ENCODE measurements around the gene CEACAM1.
"Not testable (repeated sequence)": the region's sequence is repeated elsewhere in the genome, so short reads cannot be mapped to it uniquely, and the experiment has no call there.

The CEACAM1 gene

DNA sequence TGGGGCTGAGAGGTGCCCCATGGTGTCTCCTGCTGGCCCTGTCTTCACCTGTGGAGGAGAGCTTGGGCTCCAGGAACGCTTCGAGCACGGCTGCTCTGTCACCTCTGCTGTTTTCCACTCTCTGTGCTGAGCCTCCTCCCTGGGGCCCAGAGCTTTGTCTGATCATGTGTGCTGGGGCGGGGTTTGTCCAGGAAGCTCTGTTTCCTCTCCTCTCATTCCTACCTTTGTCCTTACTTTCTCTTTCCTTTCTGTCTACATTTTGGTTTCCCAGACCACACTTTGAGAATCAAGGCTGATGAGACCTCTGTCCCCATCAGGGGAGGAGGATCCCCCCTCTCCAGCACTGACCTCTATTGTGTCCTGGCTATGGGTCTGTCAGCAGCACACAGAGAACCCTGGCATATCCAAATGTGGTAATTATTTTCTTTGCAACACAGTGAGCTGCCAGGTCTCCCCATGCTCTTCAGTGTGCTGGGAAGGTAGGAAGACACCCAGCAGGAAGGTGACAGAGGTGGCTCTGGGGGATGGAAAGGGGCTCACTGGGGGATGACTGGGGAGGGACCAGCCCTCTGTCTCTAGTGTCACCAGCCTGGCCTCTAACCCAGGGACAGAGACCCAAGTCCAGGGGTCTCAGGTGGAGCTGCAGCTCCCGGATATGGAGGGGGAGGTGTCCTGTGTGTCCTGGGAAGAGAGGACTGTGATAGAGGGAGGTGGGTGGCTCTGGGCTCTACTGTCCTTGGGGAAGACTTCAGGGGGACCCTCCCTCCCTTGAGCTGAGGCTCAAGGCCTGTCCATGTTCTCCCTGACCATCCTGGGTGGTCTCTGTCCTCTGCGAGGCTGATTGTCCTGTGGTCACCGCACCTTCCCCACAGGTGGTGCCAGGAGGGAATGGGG is at the start of gene CEACAM1:
CEACAM1 (minus strand) TSS at position 128 of the 894 bp plus-strand sequence; CDS start at position 21, 107 bp downstream.
- FAIRE-seq (peak; percentile 84), DNase-seq (ENCODE audit: extremely low spot score, insufficient read length, low read depth) (peak; percentile 35)

- DNase-seq (ENCODE audit: extremely low spot score, insufficient read length, low read depth) = no peak
- no peak for FAIRE-seq
Measured at GRCh38 chr19:42577016-42577415, 48.7 kb upstream of the CEACAM1 start.

DNA sequence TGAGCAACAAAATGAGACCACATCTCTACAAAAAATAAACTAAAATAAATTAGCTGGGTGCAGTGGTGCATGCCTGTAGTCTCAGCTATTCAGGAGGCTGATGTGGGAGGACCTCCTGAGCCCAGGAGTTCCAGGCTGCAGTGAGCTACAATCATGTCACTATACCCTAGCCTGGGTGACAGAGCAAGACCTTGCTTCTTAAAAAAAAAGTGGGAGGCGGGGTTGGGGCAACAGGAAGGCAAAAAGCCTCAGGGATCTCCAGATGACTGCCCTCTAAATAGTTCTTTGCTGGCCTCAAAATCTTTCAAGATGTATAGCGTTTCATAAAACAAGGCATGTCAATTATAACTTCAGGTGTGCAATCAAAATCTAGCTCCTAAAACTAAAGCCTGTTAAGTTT is 48.0 kb upstream of the CEACAM1 start:
- no peak for FAIRE-seq

GRCh38 chr19:42573642-42574041 is 45.4 kb upstream of the CEACAM1 start:
- DNase-seq (ENCODE audit: extremely low spot score, insufficient read length, low read depth) (no peak), FAIRE-seq (no peak)

More for the DNA sequence above, 48.0 kb upstream of the CEACAM1 start:
- DNase-seq (ENCODE audit: extremely low spot score, insufficient read length, low read depth) = no peak

- DNase-seq (ENCODE audit: extremely low spot score, insufficient read length, low read depth) (no peak), FAIRE-seq (no peak)
Measured at GRCh38 chr19:42571116-42571515, 42.8 kb upstream of the CEACAM1 start.

DNA sequence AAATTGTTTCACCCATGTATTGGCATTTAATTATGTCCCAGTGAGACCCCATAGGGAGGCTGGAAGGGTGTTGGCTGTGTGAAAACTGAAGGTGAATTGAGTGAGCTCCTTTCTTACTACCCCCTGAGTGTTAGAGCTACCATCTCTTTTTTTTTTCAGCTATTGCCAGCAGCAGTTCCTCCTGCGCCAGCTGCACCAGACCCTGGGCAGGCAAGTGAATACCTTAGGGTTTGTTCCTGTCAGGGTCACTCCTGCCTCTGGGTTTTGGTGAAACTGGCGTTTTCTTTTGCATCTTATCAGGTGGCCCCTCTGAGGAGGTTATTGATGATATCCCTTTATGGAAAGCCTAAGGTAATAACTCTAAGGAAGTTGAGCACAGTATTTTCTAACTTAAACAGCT is 40.9 kb upstream of the CEACAM1 start:
- DNase-seq (ENCODE audit: extremely low spot score, insufficient read length, low read depth) = no peak
- no peak for FAIRE-seq

- FAIRE-seq (no peak), DNase-seq (ENCODE audit: extremely low spot score, insufficient read length, low read depth) (no peak)
Measured at GRCh38 chr19:42568006-42568405, 39.7 kb upstream of the CEACAM1 start.

DNA sequence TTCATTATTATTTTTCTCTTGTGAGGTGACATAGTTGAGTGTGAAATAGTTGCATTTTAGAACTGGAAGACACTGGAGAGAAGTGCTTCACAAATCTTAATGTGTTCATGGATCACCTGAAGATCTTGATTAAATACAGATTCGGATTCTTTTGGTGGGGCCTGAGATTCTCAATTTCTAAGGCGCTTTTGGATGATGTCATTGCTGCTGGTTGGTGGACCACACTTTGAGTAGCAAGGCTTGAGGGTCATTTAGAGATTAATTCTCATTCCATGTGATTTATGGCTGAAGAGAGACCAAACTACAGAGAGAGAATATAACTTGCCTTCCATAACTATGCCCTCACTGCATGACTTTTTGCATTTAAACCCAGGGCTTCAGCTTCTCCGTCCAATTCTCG is 39.3 kb upstream of the CEACAM1 start:
- DNase-seq (ENCODE audit: extremely low spot score, insufficient read length, low read depth) (no peak), FAIRE-seq (no peak)

- DNase-seq (ENCODE audit: extremely low spot score, insufficient read length, low read depth) = peak; percentile 36
Measured at GRCh38 chr19:42563352-42564210, 35.3 kb upstream of the CEACAM1 start.

GRCh38 chr19:42561512-42561911 is 33.2 kb upstream of the CEACAM1 start:
- DNase-seq (ENCODE audit: extremely low spot score, insufficient read length, low read depth) (no peak), FAIRE-seq (no peak)

More at GRCh38 chr19:42563352-42564210, 35.3 kb upstream of the CEACAM1 start:
- peak; percentile 93 for FAIRE-seq

GRCh38 chr19:42560731-42561130 is 32.5 kb upstream of the CEACAM1 start:
- no peak for FAIRE-seq
- no peak for DNase-seq (ENCODE audit: extremely low spot score, insufficient read length, low read depth)

GRCh38 chr19:42558450-42559150 is 30.3 kb upstream of the CEACAM1 start:
- FAIRE-seq (no peak), DNase-seq (ENCODE audit: extremely low spot score, insufficient read length, low read depth) (no peak)

GRCh38 chr19:42557386-42557871 is 29.1 kb upstream of the CEACAM1 start:
- FAIRE-seq; DNase-seq (ENCODE audit: extremely low spot score, insufficient read length, low read depth): not testable (repeated sequence)

GRCh38 chr19:42555801-42556200 is 27.5 kb upstream of the CEACAM1 start:
- DNase-seq (ENCODE audit: extremely low spot score, insufficient read length, low read depth) = no peak
- no peak for FAIRE-seq

GRCh38 chr19:42555317-42555716 is 27.0 kb upstream of the CEACAM1 start:
- FAIRE-seq = no peak

GRCh38 chr19:42554046-42554575 is 25.8 kb upstream of the CEACAM1 start:
- DNase-seq (ENCODE audit: extremely low spot score, insufficient read length, low read depth) = no peak
- FAIRE-seq = no peak

More at GRCh38 chr19:42555317-42555716, 27.0 kb upstream of the CEACAM1 start:
- no peak for DNase-seq (ENCODE audit: extremely low spot score, insufficient read length, low read depth)

- no peak for FAIRE-seq
- no peak for DNase-seq (ENCODE audit: extremely low spot score, insufficient read length, low read depth)
Measured at GRCh38 chr19:42553292-42554045, 25.2 kb upstream of the CEACAM1 start.

DNA sequence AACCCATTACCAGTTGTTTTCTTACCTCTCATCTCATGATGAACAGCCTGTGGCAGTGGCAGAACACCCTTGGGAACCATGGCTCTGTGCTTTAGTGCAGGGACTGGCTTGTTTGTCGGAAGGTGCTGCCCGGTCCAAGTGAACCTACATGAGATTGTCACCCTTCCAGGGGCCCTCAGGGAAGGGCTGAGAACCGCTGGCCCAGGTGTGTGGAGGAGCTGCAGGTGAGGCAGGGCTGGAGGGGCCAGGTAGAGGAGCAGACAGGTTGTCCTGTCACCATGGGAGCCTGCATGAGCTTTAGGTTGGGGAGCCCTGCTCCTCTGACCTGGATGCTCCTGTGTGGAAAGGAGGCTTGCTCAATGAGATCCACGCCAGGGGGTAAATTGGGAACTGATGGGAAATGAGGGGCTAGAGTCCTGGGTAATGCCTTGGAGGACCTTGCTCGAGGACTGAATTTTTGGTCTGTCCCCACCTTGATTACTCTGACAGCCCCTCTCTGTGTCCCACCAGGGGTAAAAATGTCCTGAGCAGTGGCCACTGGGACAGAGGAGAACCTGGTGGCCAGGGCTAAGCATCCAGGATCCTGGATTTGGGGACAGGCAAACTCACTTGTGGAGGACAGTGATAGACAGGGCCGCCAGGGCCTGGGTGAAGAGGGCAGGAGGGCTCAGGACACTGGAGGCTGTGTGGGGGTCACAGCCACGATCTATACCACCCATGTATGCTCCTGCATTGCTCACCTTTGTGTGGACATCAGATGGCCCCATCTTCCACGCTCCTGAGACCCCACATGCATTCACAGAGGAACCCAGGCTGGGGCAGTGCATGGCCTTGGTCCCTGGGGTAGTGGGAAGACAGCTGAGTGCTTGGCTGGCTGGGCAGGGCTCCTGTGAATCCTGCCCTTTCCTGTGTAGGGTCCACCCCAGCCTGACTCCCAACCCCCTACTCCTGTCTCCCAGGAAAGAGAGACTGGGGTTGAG is 24.1 kb upstream of the CEACAM1 start:
- FAIRE-seq (no peak), DNase-seq (ENCODE audit: extremely low spot score, insufficient read length, low read depth) (no peak)
